MM.1S (cell line): ENCODE results near the gene AGPAT3.

ENCODE experiments used
- EZH2 ChIP-seq: fragments of 300-600 bp; sonication (generic); optimal IDR thresholded peaks from 2 replicates; pipeline ENCODE3; 2017; ENCODE audit warnings: low read depth, mild to moderate bottlenecking, antibody characterized with exemption, low read length, mixed read lengths
- TF ChIP-seq, protein P1 (sequence below): fragments of 300-600 bp; sonication (generic); IDR thresholded peaks from 2 replicates; pipeline ENCODE4 v1.5.1; 2016; ENCODE audit warnings: antibody characterized with exemption, low read length, mixed read lengths

GRCh38 chr21:43835050-43835449 lies 30.0 kb upstream of the AGPAT3 start:
- TF ChIP-seq, protein P1, sequence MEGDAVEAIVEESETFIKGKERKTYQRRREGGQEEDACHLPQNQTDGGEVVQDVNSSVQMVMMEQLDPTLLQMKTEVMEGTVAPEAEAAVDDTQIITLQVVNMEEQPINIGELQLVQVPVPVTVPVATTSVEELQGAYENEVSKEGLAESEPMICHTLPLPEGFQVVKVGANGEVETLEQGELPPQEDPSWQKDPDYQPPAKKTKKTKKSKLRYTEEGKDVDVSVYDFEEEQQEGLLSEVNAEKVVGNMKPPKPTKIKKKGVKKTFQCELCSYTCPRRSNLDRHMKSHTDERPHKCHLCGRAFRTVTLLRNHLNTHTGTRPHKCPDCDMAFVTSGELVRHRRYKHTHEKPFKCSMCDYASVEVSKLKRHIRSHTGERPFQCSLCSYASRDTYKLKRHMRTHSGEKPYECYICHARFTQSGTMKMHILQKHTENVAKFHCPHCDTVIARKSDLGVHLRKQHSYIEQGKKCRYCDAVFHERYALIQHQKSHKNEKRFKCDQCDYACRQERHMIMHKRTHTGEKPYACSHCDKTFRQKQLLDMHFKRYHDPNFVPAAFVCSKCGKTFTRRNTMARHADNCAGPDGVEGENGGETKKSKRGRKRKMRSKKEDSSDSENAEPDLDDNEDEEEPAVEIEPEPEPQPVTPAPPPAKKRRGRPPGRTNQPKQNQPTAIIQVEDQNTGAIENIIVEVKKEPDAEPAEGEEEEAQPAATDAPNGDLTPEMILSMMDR = no peak
- no peak for TF ChIP-seq EZH2
